SU-DHL-6 (cell line): ENCODE measurements around the gene SLC44A3.

Experiments used
- H2AFZ ChIP-seq: fragments of 200-600 bp; sonication (generic); 2 replicates; pipeline ENCODE4 v1.6.1; 2014; ENCODE audit warnings: low read depth, mild to moderate bottlenecking, moderate library complexity, mixed read lengths, antibody characterized with exemption, low read length; ENCODE audit not compliant: severe bottlenecking
- H3F3A ChIP-seq: fragments of 200-600 bp; shearing (Covaris generic); 2 replicates; pipeline ENCODE4 v1.6.0; 2016; ENCODE audit warnings: antibody characterized with exemption, mild to moderate bottlenecking; ENCODE audit not compliant: insufficient read depth
- H3K27ac ChIP-seq: fragments of 200-600 bp; sonication (generic); 2 replicates; pipeline ENCODE4 v1.5.1; 2016; ENCODE audit warnings: low read depth, mild to moderate bottlenecking, low read length, moderate library complexity, mixed read lengths
- H3K27me3 ChIP-seq: fragments of 200-600 bp; sonication (generic), shearing (Covaris generic); 2 replicates; pipeline ENCODE4 v1.6.0; 2014; ENCODE audit warnings: mild to moderate bottlenecking, low read length
- H3K36me3 ChIP-seq: fragments of 200-600 bp; sonication (generic); 2 replicates; pipeline ENCODE4 v1.6.1; 2014; ENCODE audit warnings: mild to moderate bottlenecking, low read length, mixed read lengths
- H3K4me2 ChIP-seq: fragments of 300-600, 200-600 bp; shearing (Covaris generic), sonication (generic); 2 replicates; pipeline ENCODE4 v1.6.0; 2014; ENCODE audit warnings: low read length, low read depth, mild to moderate bottlenecking; ENCODE audit not compliant: poor library complexity, severe bottlenecking
- H3K4me3 ChIP-seq: fragments of 200-600 bp; sonication (generic); 2 replicates; pipeline ENCODE4 v1.5.1; 2014; ENCODE audit warnings: antibody characterized with exemption, low read length, mild to moderate bottlenecking, mixed read lengths; ENCODE audit not compliant: insufficient read depth, poor library complexity, severe bottlenecking
- H3K79me2 ChIP-seq: fragments of 200-600 bp; sonication (generic); 2 replicates; pipeline ENCODE4 v1.6.1; 2014; ENCODE audit warnings: mild to moderate bottlenecking, low read length, moderate library complexity; ENCODE audit not compliant: insufficient read depth
- H3K9ac ChIP-seq: fragments of 200-600 bp; sonication (generic); 2 replicates; pipeline ENCODE4 v1.7.0; 2014; ENCODE audit warnings: mild to moderate bottlenecking, low read length
- H3K9me2 ChIP-seq: fragments of 200-600 bp; sonication (generic); replicated peaks from 2 replicates; pipeline ENCODE4 v1.6.1; 2014; ENCODE audit warnings: low read length; ENCODE audit not compliant: insufficient read depth
- H3K9me3 ChIP-seq: fragments of 200-600 bp; sonication (generic); 2 replicates; pipeline ENCODE4 v1.6.1; 2014; ENCODE audit warnings: low read length, mixed read lengths; ENCODE audit not compliant: insufficient read depth
- H4K20me1 ChIP-seq: fragments of 200-600 bp; sonication (generic); 2 replicates; pipeline ENCODE4 v1.6.1; 2014; ENCODE audit warnings: low read depth, mild to moderate bottlenecking, antibody characterized with exemption, low read length, moderate library complexity, mixed read lengths
- CTCF ChIP-seq: fragments of 200-600 bp; sonication (generic); IDR thresholded peaks from one replicate; pipeline ENCODE4 v1.5.1; 2017; ENCODE audit warnings: antibody characterized with exemption, mild to moderate bottlenecking, low read length, moderate library complexity; ENCODE audit not compliant: insufficient read depth, poor library complexity, severe bottlenecking
- EZH2phosphoT487 ChIP-seq: fragments of 200-600 bp; sonication (generic), shearing (Covaris generic); conservative IDR thresholded peaks from 2 replicates; pipeline ENCODE4 v1.6.1; 2018; ENCODE audit warnings: mild to moderate bottlenecking, antibody characterized with exemption, low read length, moderate library complexity, mixed read lengths

The SLC44A3 gene

GRCh38 chr1:94863919-94864318 is 43.8 kb downstream of the SLC44A3 start:
- no peaks in the 10 kb centered on the region for H3F3A ChIP-seq
- H3K9me2 ChIP-seq = no peaks in the 10 kb centered on the region
- TF ChIP-seq EZH2phosphoT487 (no peak), CTCF (no peak)
- H3K4me2 ChIP-seq = no peak overlapping the region
- H3K4me3 ChIP-seq = no peak overlapping the region
- no peaks in the 10 kb centered on the region for H3K9me3 ChIP-seq
- H3K36me3 ChIP-seq = no peaks in the 10 kb centered on the region
- no peak overlapping the region for H3K27ac ChIP-seq
- no peak overlapping the region for H3K9ac ChIP-seq
- H3K79me2 ChIP-seq = no peaks in the 10 kb centered on the region
- H2AFZ ChIP-seq = no peak overlapping the region
- H3K27me3 ChIP-seq = no peaks in the 10 kb centered on the region
- no peaks in the 10 kb centered on the region for H4K20me1 ChIP-seq

GRCh38 chr1:94864821-94865220 is 44.7 kb downstream of the SLC44A3 start:
- Histone ChIP-seq H3K36me3 (no peaks in the 10 kb centered on the region), H3K27ac (no peak overlapping the region), H4K20me1 (no peaks in the 10 kb centered on the region), H3K4me2 (no peak overlapping the region), H2AFZ (no peak overlapping the region), H3K27me3 (no peaks in the 10 kb centered on the region), H3K4me3 (no peak overlapping the region), H3K79me2 (no peaks in the 10 kb centered on the region), H3K9me2 (no peaks in the 10 kb centered on the region), H3K9ac (no peak overlapping the region), H3F3A (no peaks in the 10 kb centered on the region), H3K9me3 (no peaks in the 10 kb centered on the region)
- TF ChIP-seq EZH2phosphoT487 = no peak
- no peak for TF ChIP-seq CTCF

GRCh38 chr1:94865360-94865759 is 45.2 kb downstream of the SLC44A3 start:
- H3K9ac ChIP-seq = no peak overlapping the region

More at GRCh38 chr1:94865360-94865759, 45.2 kb downstream of the SLC44A3 start:
- no peak overlapping the region for H3K27ac ChIP-seq
- H3K9me2 ChIP-seq = no peaks in the 10 kb centered on the region
- H3K27me3 ChIP-seq = no peaks in the 10 kb centered on the region
- H3K79me2 ChIP-seq = no peaks in the 10 kb centered on the region
- no peak overlapping the region for H3K4me3 ChIP-seq
- H3F3A ChIP-seq = no peaks in the 10 kb centered on the region
- no peak overlapping the region for H3K4me2 ChIP-seq
- TF ChIP-seq CTCF (no peak), EZH2phosphoT487 (no peak)
- H4K20me1 ChIP-seq = no peaks in the 10 kb centered on the region
- no peak overlapping the region for H2AFZ ChIP-seq
- no peaks in the 10 kb centered on the region for H3K36me3 ChIP-seq
- no peaks in the 10 kb centered on the region for H3K9me3 ChIP-seq
